Thoracic aorta (tissue), 2 donors: ENCODE results near the gene TAPT1. TPM values are rescaled to one million over a fixed set of nuclear protein-coding genes. Genes with fewer than 3 reads are reported as not detected.

Source experiments
- ATAC-seq: fragments of 150-250 bp; one replicate; pipeline ENCODE4 v1.8.0; 2017; ENCODE audit warnings: low read depth; ENCODE audit not compliant: insufficient number of reproducible peaks, low FRiP score
- DNase-seq: peaks from one replicate; pipeline ENCODE4 v3.0.0-alpha.2; 2020; ENCODE audit warnings: low spot score
- H3K27ac ChIP-seq, 2 donors: fragments of 200-600 bp; sonication (generic); 1 replicate in 1 of 2; 2 replicates in 1 of 2; pipeline ENCODE4 v1.5.1; 2016; ENCODE audit warnings: mild to moderate bottlenecking in 2 of 2, moderate library complexity in 2 of 2
- H3K27me3 ChIP-seq: fragments of 200-600 bp; sonication (generic); replicated peaks from 2 replicates; pipeline ENCODE4 v1.6.0; 2016; ENCODE audit warnings: mild to moderate bottlenecking; ENCODE audit not compliant: insufficient read depth
- H3K36me3 ChIP-seq: fragments of 200-600 bp; sonication (generic); one replicate; pipeline ENCODE4 v1.5.1; 2016
- H3K4me1 ChIP-seq, 2 donors: fragments of 200-600 bp; sonication (generic); 1 replicate in 1 of 2; 2 replicates in 1 of 2; pipeline versions ENCODE4 v1.5.1 to v1.6.0; 2016; ENCODE audit warnings: low read depth in 2 of 2, mild to moderate bottlenecking in 1 of 2; ENCODE audit not compliant: control insufficient read depth in 1 of 2
- H3K4me3 ChIP-seq: fragments of 200-600 bp; sonication (generic); 2 replicates; pipeline ENCODE4 v1.5.1; 2016; ENCODE audit warnings: mild to moderate bottlenecking
- H3K9me3 ChIP-seq: fragments of 200-600 bp; sonication (generic); 2 replicates; pipeline ENCODE4 v1.5.1; 2016
- total RNA-seq, 2 donors: library from RNA; depleted of rRNA; stranded (reverse); fragments of >200 nt; gene quantifications; one replicate each; pipeline versions ENCODE4 v1.1.0 to v1.2.3, GENCODE V29; 2016
- TF ChIP-seq, protein P1 (sequence below): fragments of 200-600 bp; sonication (generic); IDR thresholded peaks from one replicate; pipeline ENCODE4 v1.5.1; 2019; ENCODE audit warnings: antibody characterized with exemption

Gene TAPT1
- total RNA-seq, 2 donors from 2014 or later: 34.4 to 36.0 TPM

- Histone ChIP-seq H3K27me3 (no peaks in the 10 kb centered on the region), H3K36me3 (no peaks in the 10 kb centered on the region), H3K4me1 (peaks cover 8 to 25% of the 10 kb centered on the region in 2 donors), H3K4me3 (no peak overlapping the region), H3K9me3 (peaks cover 9% of the 10 kb centered on the region), H3K27ac (no peak overlapping the region)
- TF ChIP-seq, protein P1, sequence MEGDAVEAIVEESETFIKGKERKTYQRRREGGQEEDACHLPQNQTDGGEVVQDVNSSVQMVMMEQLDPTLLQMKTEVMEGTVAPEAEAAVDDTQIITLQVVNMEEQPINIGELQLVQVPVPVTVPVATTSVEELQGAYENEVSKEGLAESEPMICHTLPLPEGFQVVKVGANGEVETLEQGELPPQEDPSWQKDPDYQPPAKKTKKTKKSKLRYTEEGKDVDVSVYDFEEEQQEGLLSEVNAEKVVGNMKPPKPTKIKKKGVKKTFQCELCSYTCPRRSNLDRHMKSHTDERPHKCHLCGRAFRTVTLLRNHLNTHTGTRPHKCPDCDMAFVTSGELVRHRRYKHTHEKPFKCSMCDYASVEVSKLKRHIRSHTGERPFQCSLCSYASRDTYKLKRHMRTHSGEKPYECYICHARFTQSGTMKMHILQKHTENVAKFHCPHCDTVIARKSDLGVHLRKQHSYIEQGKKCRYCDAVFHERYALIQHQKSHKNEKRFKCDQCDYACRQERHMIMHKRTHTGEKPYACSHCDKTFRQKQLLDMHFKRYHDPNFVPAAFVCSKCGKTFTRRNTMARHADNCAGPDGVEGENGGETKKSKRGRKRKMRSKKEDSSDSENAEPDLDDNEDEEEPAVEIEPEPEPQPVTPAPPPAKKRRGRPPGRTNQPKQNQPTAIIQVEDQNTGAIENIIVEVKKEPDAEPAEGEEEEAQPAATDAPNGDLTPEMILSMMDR: no peak
- DNase-seq (no peak), ATAC-seq (no peak)
These were observed 83.5 kb downstream of the TAPT1 start for GRCh38 chr4:16142598-16143310.

GRCh38 chr4:16140879-16141249 lies 85.4 kb downstream of the TAPT1 start:
- ATAC-seq (peak; percentile 65), DNase-seq (peak; percentile 19)
- Histone ChIP-seq H3K4me3 (no peak overlapping the region), H3K9me3 (peaks cover 9% of the 10 kb centered on the region), H3K27me3 (no peaks in the 10 kb centered on the region), H3K36me3 (no peaks in the 10 kb centered on the region), H3K4me1 (peaks cover 8 to 25% of the 10 kb centered on the region in 2 donors), H3K27ac (peak overlapping the region; percentile 11 to 63)
- TF ChIP-seq, protein P1: no peak

DNA sequence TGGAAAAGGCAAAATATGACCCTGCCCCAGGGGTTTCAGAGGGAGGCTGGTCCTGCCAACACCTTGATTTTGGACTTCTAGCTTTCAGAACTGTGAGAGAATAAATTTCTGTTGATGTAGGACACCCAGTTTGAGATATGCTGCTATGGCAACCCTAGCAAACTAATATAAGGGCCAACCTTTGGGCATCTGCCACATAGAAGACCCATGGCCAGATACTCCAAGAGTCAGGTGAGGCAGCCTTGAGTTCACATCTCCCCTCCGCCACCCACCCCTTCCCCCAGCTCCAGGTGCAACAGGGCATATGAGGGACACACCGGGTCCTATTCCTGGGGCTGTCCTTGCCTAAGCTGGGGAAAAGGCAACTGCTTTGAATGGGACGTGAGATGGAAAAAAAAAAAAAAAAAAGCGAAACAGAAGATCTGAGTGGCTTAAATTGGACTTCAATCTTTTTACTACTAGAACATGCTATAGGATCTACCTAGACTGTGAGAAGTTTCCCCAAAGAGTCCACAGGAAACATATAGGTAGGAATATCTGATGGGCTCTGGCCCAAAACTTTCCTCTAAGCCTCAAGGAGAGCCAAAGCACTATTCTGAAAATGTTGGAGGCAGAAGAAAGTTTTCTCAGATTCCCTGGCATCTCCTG lies 85.9 kb downstream of the TAPT1 start:
- Histone ChIP-seq H3K9me3 (peaks cover 9% of the 10 kb centered on the region), H3K27ac (peak overlapping the region; percentile 11 to 63), H3K36me3 (no peaks in the 10 kb centered on the region), H3K4me1 (peaks cover 8 to 25% of the 10 kb centered on the region in 2 donors), H3K4me3 (no peak overlapping the region), H3K27me3 (no peaks in the 10 kb centered on the region)
- DNase-seq: no peak
- ATAC-seq: no peak
- TF ChIP-seq, protein P1: no peak

DNA sequence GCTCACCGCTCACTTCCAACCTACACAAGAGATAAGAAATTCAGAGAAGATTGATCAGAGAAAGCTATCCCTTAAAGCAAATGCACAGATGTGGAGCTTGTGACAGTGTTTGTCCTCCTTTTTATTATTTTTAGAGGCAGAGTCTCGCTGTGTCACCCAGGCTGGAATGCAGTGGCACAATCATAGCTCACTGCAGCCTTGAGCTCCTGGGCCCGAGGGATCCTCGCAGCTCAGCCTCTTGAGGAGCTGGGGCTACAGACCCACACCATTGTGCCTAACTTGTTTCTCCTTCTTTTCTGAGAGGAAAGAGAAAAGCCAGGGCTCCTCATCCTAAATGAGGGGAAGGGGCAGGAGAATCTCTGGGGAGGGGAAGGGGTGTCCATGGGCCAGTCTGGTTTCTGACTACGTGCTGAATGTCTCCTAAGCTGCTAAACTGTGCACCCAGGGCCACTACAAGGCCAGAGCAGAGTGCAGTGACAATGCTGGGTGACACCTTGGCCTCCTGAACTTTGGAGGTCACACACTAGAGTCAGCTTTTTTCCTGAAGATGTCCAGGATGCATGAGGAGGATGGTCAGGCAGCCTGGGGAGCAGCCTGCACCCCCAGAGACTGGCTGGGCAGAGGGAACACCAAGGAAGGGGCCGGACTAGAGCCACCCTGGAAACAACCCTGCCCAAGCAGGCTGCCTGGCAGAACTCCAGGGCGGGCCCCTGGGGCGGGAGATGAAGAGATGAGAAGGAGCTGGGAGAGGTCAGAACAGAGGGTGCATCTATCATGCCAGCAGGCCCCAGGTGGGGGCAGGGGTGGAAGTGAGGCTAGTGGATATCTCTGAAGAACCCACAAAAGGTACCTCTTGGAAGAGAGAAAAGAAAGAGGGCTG lies 87.0 kb downstream of the TAPT1 start:
- no peaks in the 10 kb centered on the region for H3K27me3 ChIP-seq
- no peak overlapping the region for H3K4me3 ChIP-seq
- H3K27ac ChIP-seq: peak overlapping the region in 1 of 2 donors; percentile 63
- DNase-seq (no peak), ATAC-seq (no peak)
- TF ChIP-seq, protein P1: no peak
- peaks cover 8 to 25% of the 10 kb centered on the region in 2 donors for H3K4me1 ChIP-seq
- no peaks in the 10 kb centered on the region for H3K9me3 ChIP-seq
- no peaks in the 10 kb centered on the region for H3K36me3 ChIP-seq

- no peaks in the 10 kb centered on the region for H3K27me3 ChIP-seq
- ATAC-seq (no peak), DNase-seq (no peak)
- TF ChIP-seq, protein P1: no peak
- H3K27ac ChIP-seq: no peak overlapping the region
- no peaks in the 10 kb centered on the region for H3K36me3 ChIP-seq
- peaks cover 8 to 25% of the 10 kb centered on the region in 2 donors for H3K4me1 ChIP-seq
- H3K9me3 ChIP-seq: no peaks in the 10 kb centered on the region
- no peak overlapping the region for H3K4me3 ChIP-seq
These were observed 89.4 kb downstream of the TAPT1 start for GRCh38 chr4:16136827-16137226.
